GM19025 (cell line): ENCODE measurements around the gene ZNF385A.

Experiments used
- ATAC-seq: cut with Tn5 transposase; IDR thresholded peaks from one replicate; pipeline ENCODE4 v1.9.1; 2021; ENCODE audit warnings: mild to moderate bottlenecking, low read depth, moderate library complexity; ENCODE audit not compliant: unreplicated experiment

The ZNF385A gene, protein sequence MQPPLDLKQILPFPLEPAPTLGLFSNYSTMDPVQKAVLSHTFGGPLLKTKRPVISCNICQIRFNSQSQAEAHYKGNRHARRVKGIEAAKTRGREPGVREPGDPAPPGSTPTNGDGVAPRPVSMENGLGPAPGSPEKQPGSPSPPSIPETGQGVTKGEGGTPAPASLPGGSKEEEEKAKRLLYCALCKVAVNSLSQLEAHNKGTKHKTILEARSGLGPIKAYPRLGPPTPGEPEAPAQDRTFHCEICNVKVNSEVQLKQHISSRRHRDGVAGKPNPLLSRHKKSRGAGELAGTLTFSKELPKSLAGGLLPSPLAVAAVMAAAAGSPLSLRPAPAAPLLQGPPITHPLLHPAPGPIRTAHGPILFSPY

DNA sequence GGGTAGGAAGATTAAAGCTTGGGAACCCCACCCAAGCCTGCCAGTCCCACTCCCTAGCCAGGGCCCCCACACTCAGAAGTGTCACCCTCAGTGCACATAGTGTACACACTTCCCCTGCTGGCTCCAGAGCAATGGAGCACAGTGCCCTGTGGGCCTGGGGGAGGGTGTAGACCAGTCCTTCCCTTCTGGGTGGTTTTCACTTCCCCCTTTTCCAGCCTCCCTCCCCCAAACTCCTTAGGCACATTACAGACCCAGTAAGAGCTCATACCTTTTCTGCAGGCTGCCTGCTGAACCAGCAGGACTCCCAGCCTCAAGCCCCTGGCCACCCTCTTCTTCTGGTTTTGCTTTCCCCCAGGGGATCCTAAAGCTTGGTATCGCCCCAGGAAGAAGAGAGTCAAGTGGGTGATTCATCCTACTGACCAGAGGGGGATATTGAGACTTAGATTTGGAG lies at the start of gene ZNF385A:
ZNF385A (minus strand) TSS at position 143 of the 451 bp plus-strand sequence. CDS start 219 bp downstream, outside the sequence.
- no peak for ATAC-seq

DNA sequence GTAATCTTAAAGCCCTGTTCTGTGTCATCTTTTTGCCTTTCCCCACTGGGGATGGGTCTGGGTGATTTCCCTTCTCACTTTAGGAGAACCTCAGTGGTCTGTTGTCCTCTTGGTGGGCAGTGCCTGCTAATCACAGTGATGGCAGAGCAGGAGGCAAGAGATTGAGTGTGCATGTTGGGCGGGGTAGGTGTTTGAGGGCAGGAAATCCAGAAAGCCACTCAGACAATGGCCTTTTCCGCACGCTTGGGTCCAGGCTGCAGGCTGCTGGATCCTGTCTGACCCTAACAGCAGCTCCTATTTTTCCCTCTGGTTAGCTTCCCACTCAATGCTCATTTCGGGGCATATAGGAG lies 48.3 kb upstream of the ZNF385A start:
- ATAC-seq, result no peak

DNA sequence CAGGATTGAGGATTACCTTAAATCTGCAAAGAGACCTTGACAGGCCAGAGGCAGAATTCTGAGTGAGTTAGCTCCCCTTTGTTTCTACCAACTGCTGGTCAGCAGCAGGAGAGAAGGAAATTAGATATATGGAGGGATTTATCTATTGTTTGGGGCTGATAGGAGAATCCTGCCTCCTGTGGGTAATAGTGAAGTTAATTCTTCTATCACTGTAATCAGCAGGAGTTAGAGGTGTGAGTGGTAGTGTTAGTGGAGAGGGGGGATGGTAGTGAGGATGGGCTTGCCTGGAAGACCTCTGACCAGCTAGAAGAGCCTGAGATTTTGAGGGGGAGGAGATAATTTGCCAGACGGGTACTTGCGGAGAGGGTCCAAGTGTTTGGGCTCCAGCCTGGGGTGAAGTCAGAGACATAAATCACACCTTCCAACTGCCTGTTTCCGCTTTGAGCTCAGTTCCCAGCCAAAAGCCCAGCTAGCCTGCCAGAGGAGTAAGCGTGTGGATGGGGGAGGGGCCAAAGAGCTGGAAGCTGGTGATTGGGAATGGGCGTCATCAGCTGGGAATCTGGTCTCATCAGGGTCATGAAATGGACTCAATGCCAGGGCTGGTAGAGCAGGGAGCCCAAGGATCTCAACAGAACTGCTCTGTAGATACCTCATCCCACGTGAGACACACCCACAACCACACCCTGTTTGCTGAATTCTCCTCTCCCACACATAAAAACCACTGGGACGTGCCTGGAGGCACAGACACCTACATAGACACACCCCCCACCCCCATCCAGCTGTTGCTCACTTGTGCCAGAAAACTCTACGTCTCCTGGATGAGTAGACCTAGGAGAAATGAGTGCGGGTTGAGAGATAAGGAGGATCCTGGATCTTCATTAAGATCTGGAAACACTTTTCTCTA lies 47.6 kb upstream of the ZNF385A start:
- no peak for ATAC-seq

GRCh38 chr12:54430471-54431069 lies 46.0 kb upstream of the ZNF385A start:
- no peak for ATAC-seq

DNA sequence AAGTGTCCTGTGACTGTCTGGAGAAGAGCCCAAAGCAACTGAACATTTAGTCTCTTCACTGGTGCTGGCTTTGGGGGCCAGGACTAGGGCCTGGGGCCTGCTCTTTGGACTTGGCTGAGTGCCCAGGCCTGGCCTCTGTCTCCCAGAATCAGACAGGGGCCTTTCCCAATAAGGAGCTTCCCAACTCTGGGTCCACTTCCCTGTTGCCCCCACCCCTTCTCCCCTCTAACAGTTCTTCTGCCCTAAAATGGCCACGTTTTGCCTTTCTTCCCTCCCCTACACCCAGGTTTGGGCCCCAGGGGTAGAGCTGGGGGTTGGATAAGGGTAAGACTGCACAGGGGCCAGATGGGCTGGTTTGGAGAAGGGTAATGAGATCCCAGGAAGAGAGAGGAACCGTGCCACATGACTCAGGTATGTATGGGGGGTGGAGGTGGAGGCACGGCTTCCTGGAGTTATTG lies 44.5 kb upstream of the ZNF385A start:
- ATAC-seq, result no peak

DNA sequence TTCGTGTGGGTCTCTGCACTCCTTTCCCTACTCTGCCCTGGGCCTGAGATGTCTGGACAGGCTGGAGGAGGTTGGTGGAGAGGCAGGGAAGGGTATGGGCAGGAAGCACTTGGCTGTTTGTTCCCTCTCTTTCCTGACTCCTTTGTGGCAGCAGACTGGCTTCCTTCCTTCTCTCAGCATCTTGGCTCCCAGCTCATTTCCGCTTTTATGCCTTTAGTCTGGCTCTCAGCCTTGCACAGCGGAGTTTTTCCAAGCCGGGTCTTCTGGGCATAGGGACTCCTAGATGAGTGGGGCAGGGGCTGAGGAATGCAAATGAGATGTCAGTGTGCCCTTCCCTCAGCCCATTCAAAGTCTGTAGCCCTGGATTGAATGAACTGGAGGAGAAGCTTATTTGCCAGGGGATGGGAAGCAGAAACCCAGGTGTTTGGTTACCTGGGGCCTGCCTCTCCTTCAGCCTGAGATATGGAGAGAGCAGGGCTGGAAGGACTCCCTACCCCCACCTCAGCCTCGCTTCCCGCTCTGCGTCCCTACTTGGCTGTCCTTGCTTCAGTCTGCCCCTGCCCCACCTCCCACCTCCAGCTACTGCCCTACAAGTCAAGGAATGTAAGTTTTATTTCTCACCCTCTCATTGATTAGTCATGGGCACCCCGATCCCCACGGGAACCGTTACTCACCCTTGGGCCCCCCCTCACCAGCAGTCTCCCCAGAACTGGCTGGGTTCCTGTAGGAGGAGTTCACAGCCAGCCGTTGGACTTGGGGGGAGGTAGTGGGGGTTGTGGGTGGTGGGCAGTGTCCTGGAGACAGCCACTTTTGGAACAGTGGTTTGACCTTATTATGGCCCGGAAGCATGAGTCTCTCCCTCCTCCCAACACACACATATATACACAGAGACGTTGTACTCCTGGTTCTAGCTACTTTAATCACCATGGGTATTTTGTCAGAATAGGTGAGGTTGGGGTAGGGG lies 43.8 kb upstream of the ZNF385A start:
- no peak for ATAC-seq

- ATAC-seq, result no peak
Observed at GRCh38 chr12:54427106-54427505, 42.6 kb upstream of the ZNF385A start.

DNA sequence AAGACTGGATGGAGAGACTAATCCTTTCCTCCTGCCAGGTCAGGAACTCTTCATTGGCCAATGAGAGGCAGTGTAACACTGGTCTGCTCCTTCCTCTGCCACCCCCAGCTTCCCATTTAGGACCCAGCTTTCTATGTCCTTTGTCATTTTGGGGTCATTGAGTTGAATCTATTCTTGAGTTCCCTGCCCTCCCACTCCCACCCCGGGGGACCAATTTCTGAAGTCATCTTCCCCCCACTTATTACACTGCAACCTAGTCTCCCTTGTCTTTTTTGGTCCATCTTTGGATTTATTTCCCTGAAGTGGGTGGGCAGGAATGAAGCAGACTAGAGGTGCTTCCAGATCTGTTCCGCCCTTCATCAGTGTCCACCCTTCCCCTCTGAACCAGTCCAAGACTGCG lies 42.2 kb upstream of the ZNF385A start:
- ATAC-seq, result no peak

DNA sequence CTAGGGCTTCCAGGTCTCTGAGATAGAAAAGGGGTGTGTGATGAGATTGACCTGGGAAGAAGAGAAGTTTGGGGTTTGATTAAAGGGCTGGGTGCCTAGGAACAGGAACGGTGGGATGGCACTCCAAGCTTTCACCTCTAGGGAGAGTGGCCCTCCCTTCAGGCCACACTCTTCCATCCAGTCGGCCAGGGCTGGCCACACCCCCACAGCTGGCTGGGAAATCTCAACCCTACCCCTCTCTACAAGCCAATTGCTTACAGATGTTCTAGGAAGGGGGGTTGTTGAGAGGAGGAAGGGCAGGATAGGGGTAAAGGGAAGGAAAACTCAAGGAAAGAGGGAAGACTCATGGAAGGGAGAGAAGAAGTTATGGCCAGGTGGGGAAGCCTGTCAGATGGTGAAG lies 41.2 kb upstream of the ZNF385A start:
- no peak for ATAC-seq

- no peak for ATAC-seq
Observed at GRCh38 chr12:54424224-54424623, 39.7 kb upstream of the ZNF385A start.

DNA sequence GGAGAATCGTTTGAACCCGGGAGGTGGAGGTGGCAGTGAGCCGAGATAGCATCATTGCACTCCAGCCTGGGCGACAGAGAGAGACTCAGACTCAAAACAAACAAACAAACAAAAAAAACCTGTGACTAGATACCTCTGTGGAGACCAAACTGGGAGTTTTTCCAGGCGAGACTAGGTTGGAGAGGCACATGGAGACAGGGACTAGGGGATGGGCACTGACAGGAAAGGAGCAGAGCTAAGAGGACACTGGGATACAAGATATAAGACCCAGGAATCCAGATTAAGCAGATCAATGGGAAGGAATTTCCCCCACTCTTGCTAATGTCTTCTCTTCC lies 39.2 kb upstream of the ZNF385A start:
- no peak for ATAC-seq

DNA sequence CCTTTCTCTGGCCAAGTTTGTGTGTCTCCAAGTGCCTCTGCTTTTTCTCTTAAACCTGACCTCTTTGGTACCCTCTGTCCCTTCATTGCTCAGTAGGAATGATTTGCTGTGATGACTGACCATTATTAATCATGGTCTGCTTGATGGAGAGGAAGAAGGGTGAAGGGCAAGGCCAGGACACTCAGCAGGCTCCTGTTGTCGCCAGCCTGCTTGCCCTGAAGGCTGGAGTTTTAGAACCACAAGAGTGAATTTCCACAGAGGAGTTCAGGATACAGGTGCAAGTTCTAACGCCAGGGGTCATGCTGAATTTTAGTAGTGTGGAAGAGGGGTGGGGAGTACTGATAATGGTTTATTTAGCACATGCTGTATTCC lies 37.3 kb upstream of the ZNF385A start:
- no peak for ATAC-seq

- ATAC-seq, result no peak
Observed at GRCh38 chr12:54421175-54421878, 36.8 kb upstream of the ZNF385A start.

DNA sequence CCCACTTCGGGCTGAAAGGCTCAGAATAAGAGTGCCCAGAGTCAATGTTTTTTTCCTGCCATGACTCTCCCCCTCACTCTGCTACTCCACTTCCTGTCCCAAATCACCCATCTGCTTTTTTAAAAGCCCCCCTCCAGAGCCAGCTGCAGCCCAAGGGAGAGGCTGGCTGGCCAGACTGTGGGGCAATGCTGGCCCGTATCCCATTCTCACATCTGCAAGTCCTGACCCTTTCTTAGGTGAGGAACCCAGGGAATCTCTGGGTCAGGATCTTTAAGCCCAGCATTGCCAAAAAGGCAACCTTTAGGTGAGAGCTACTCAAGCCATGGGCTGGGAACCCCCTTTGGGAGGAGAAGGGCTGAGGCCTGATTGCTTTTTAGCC lies 36.2 kb upstream of the ZNF385A start:
- ATAC-seq, result no peak

- ATAC-seq, result no peak
Observed at GRCh38 chr12:54419088-54419887, 34.8 kb upstream of the ZNF385A start, which contains the start of gene ITGA5. Gene ITGA5 (minus strand): TSS chr12:54419266. CDS start chr12:54419198, 68 bp downstream.

DNA sequence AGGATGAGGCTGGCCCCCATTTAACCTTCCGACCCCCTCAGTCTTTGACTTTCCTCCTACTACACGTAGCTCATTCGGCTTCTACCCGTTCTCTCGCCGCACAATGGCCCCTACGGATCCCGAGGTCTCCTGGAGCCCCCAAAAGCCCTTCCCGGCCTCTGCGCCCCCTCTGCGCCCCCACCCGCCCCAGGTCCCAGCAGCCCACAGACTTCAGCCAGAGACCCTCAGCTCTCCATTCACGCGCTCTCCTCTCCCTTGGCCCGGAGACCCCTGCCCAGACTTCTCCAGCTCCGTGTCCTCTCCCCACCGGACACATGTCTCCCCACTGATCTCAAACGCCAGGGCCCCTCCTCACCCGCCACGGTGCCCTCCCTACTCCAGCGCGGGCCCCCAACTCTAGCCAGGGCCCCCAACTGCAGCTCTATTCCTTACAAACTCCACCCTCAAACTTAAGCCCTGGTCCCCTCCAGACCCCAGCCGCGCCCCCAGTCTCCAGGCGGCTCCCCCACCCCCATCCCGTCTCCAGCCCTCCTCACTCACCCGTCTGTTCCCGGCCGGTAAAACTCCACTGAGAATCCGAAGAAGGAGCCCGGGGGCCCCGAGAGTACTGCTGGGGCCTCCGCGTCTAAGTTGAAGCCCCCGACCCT lies 34.0 kb upstream of the ZNF385A start:
- no peak for ATAC-seq

- no peak for ATAC-seq
Observed at GRCh38 chr12:54417712-54418440, 33.3 kb upstream of the ZNF385A start.
